HCT116 (cell line): ENCODE results near the gene DAAM1. TPM values are rescaled to one million over a fixed set of nuclear protein-coding genes. Genes with fewer than 3 reads are reported as not detected.

Source experiments
- ATAC-seq: fragments of 200-7000 bp; cut with Tn5 transposase; 2 replicates; pipeline ENCODE4 v1.9.1; 2020; ENCODE audit warnings: mild to moderate bottlenecking, moderate library complexity
- BruUV-seq: library from RNA; stranded (reverse); fragments of 400-500 nt; replicated peaks from 2 replicates; lab custom pipeline; 2021; lab: Mats Ljungman, UMichigan
- CTCF ChIA-PET: fragments of 300-600 bp; sonication (Branson Sonifier 250); formaldehyde crosslinking; loops from one replicate; lab custom pipeline; 2021; ENCODE audit warnings: antibody characterized with exemption; lab: Charles Lee
- POLR2A ChIA-PET: fragments of 300-600, 350-600 bp; sonication (Branson Sonifier 250); formaldehyde crosslinking; loops from one replicate; lab custom pipeline; 2021; ENCODE audit warnings: antibody characterized with exemption; lab: Charles Lee
- RAD21 ChIA-PET, 2 experiments: fragments of 300-600 bp; sonication (Branson Sonifier 250); formaldehyde crosslinking; loops; one replicate each; lab custom pipeline; 2023; ENCODE audit warnings: low total read pairs in 2 of 2; ENCODE audit not compliant: uncharacterized antibody in 2 of 2, unreplicated experiment in 2 of 2, low non-redundant PET in 1 of 2; lab: Charles Lee
- DNase-seq: peaks from one replicate; pipeline ENCODE4 v3.0.0-alpha.2; 2010; ENCODE audit warnings: low read depth, low spot score
- H2AFZ ChIP-seq: fragments of 200-600 bp; shearing (Covaris generic), sonication (generic); 2 replicates; pipeline ENCODE4 v1.6.1; 2017; ENCODE audit warnings: low read depth, mixed run types, mixed read lengths, antibody characterized with exemption, low read length; ENCODE audit not compliant: poor library complexity, severe bottlenecking
- H3K27ac ChIP-seq: 2 replicates; pipeline ENCODE4 v1.5.1; 2012; ENCODE audit warnings: low read depth, low read length
- H3K27me3 ChIP-seq: fragments of 200-600 bp; sonication (generic); 2 replicates; pipeline ENCODE4 v1.6.1; 2016; ENCODE audit warnings: mixed run types, low read length, mixed read lengths; ENCODE audit not compliant: insufficient read depth
- H3K36me3 ChIP-seq, 2 experiments: fragments of 200-500 bp in 1 of 2; fragments of 200-600 bp in 1 of 2; sonication (Bioruptor generic) in 1 of 2; sonication (generic) in 1 of 2; 2 replicates each; pipeline versions ENCODE4 v1.5.1 to v1.6.1; 2014 to 2016; ENCODE audit warnings: low read length in 2 of 2, inconsistent platforms in 1 of 2, mixed read lengths in 1 of 2, mixed run types in 1 of 2; ENCODE audit not compliant: insufficient read depth in 2 of 2, control insufficient read depth in 1 of 2
- H3K4me1 ChIP-seq, 2 experiments: fragments of 200-600 bp in 1 of 2; sonication (generic) in 1 of 2; 2 replicates each; pipeline versions ENCODE4 v1.5.1 to v1.6.1; 2012 to 2017; ENCODE audit warnings: low read length in 2 of 2, inconsistent platforms in 1 of 2, mild to moderate bottlenecking in 1 of 2, mixed read lengths in 1 of 2, mixed run types in 1 of 2, moderate library complexity in 1 of 2; ENCODE audit not compliant: insufficient read depth in 2 of 2, control insufficient read depth in 1 of 2
- H3K4me2 ChIP-seq: fragments of 200-600 bp; sonication (generic); 2 replicates; pipeline ENCODE4 v1.6.1; 2017; ENCODE audit warnings: mixed run types, low read length, mixed read lengths
- H3K4me3 ChIP-seq, 2 experiments: fragments of 200-600 bp in 1 of 2; sonication (generic) in 1 of 2; replicated peaks in 1 of 2; 2 replicates each; pipeline ENCODE4 v1.5.1; 2011 to 2016; ENCODE audit warnings: low read length in 2 of 2, control low read depth in 1 of 2, low read depth in 1 of 2, mild to moderate bottlenecking in 1 of 2, mixed read lengths in 1 of 2, mixed run types in 1 of 2
- H3K79me2 ChIP-seq: fragments of 200-600 bp; sonication (generic); 2 replicates; pipeline ENCODE4 v1.6.1; 2017; ENCODE audit warnings: mild to moderate bottlenecking, mixed run types, low read length, moderate library complexity, mixed read lengths; ENCODE audit not compliant: insufficient read depth
- H3K9ac ChIP-seq: fragments of 200-600 bp; sonication (generic); 2 replicates; pipeline ENCODE4 v1.6.1; 2016; ENCODE audit warnings: low read length, mixed read lengths
- H3K9me2 ChIP-seq: fragments of 200-600 bp; sonication (generic), shearing (Covaris generic); 2 replicates; pipeline ENCODE4 v1.6.1; 2017; ENCODE audit warnings: mixed run types, mild to moderate bottlenecking, moderate library complexity; ENCODE audit not compliant: insufficient read depth
- H3K9me3 ChIP-seq, 2 experiments: fragments of 200-500 bp in 1 of 2; fragments of 200-600 bp in 1 of 2; sonication (Bioruptor generic) in 1 of 2; sonication (generic) in 1 of 2; 2 replicates each; pipeline ENCODE4 v1.6.1; 2014 to 2017; ENCODE audit warnings: low read length in 2 of 2, mixed read lengths in 2 of 2, inconsistent platforms in 1 of 2, low read depth in 1 of 2, mild to moderate bottlenecking in 1 of 2, mixed run types in 1 of 2, moderate library complexity in 1 of 2; ENCODE audit not compliant: control insufficient read depth in 1 of 2, insufficient read depth in 1 of 2
- H4K20me1 ChIP-seq: fragments of 200-600 bp; sonication (generic), shearing (Covaris generic); 2 replicates; pipeline ENCODE4 v1.6.1; 2017; ENCODE audit warnings: mixed run types, mild to moderate bottlenecking, moderate library complexity; ENCODE audit not compliant: insufficient read depth
- CBX3 ChIP-seq: IDR thresholded peaks from 2 replicates; pipeline ENCODE4 v1.6.1; 2012; ENCODE audit warnings: low read depth
- EGR1 ChIP-seq: IDR thresholded peaks from 2 replicates; pipeline ENCODE4 v1.6.1; 2012; ENCODE audit warnings: low read depth
- ELF1 ChIP-seq: IDR thresholded peaks from 2 replicates; pipeline ENCODE4 v1.6.1; 2012; ENCODE audit warnings: low read depth, borderline replicate concordance
- EZH2 ChIP-seq: fragments of 200-600 bp; sonication (generic); IDR thresholded peaks from 2 replicates; pipeline ENCODE4 v1.6.1; 2017; ENCODE audit warnings: antibody characterized with exemption, mixed run types
- EZH2phosphoT487 ChIP-seq: fragments of 200-600 bp; IDR thresholded peaks from 2 replicates; pipeline ENCODE4 v1.6.1; 2018; ENCODE audit warnings: antibody characterized with exemption, borderline replicate concordance
- FOSL1 ChIP-seq: IDR thresholded peaks from 2 replicates; pipeline ENCODE4 v1.6.1; 2012; ENCODE audit warnings: low read depth
- POLR2A ChIP-seq: IDR thresholded peaks from 2 replicates; pipeline ENCODE4 v1.7.0; 2011; ENCODE audit warnings: borderline replicate concordance; ENCODE audit not compliant: insufficient read depth, insufficient read length; ENCODE audit errors: extremely low read depth
- RAD21 ChIP-seq: IDR thresholded peaks from 2 replicates; pipeline ENCODE4 v1.6.1; 2012; ENCODE audit warnings: low read depth, mild to moderate bottlenecking
- SIN3A ChIP-seq: IDR thresholded peaks from 2 replicates; pipeline ENCODE4 v1.6.1; 2012; ENCODE audit warnings: low read depth
- SRF ChIP-seq: IDR thresholded peaks from 2 replicates; pipeline ENCODE4 v1.6.1; 2012; ENCODE audit warnings: low read depth
- YY1 ChIP-seq: IDR thresholded peaks from 2 replicates; pipeline ENCODE4 v1.6.1; 2011; ENCODE audit warnings: low read length, low read depth, moderate library complexity, mild to moderate bottlenecking; ENCODE audit not compliant: insufficient replicate concordance; ENCODE audit errors: extremely low read depth
- ZFX ChIP-seq: fragments of 450-650 bp; IDR thresholded peaks from 2 replicates; pipeline ENCODE4 v1.6.1; 2017
- ZNF274 ChIP-seq: fragments of 200-500 bp; sonication (Bioruptor generic); IDR thresholded peaks from 2 replicates; pipeline ENCODE4 v1.6.1; 2014; ENCODE audit warnings: mild to moderate bottlenecking, low read depth, low read length, inconsistent platforms
- intact Hi-C: fragments of 100-400 bp; cut with micrococcal nuclease; formaldehyde crosslinking; loops from 2 replicates; pipeline ENCODE4 v1.10.0; 2022
- total RNA-seq: library from RNA; stranded (reverse); gene quantifications from one replicate; pipeline ENCODE4 v1.2.1, GENCODE V29; 2021; ENCODE audit not compliant: unreplicated experiment
- TF ChIP-seq, protein P1 (sequence below): IDR thresholded peaks from 2 replicates; pipeline ENCODE4 v1.6.1; 2011; ENCODE audit warnings: mild to moderate bottlenecking, low read length, moderate library complexity; ENCODE audit not compliant: insufficient replicate concordance; ENCODE audit errors: extremely low read depth
- TF ChIP-seq, protein P2 (sequence below), 3 experiments: fragments of 200-600 bp in 1 of 3; sonication (generic) in 1 of 3; IDR thresholded peaks in 2 of 3; conservative IDR thresholded peaks in 1 of 3; 2 replicates each; pipeline ENCODE4 v1.5.1; 2012 to 2017; ENCODE audit warnings: low read depth in 2 of 3, low read length in 2 of 3, antibody characterized with exemption in 1 of 3, borderline replicate concordance in 1 of 3, control low read depth in 1 of 3, mild to moderate bottlenecking in 1 of 3, mixed read lengths in 1 of 3, mixed run types in 1 of 3, moderate library complexity in 1 of 3; ENCODE audit not compliant: insufficient read depth in 1 of 3
- TF ChIP-seq, protein P3 (sequence below): IDR thresholded peaks from 2 replicates; pipeline ENCODE4 v1.6.1; 2012

DAAM1 gene
- total RNA-seq, 1 experiment from 2014 or later, result 10.7 TPM

DNA sequence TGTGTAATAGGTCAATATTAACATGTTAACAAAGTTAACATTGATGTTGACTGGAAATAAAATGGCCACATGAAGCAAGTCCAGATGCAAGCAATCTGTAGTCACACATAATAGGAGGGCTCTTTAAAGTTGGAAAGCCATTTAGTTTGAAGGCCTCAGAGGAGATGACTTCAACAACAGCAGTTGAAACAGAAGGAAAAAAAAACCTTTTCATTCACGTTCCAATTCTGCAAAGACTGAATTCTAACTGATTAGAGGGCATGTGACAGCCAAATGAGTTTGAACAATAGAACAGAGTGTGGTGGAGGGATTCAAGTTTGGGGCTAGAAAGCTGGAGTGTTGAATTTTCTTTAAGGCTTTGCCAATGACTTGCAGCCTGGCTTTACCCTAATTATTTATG lies 41.5 kb upstream of the DAAM1 start:
- H3K27me3 ChIP-seq, result no peaks in the 10 kb centered on the region
- no peak overlapping the region for H3K4me2 ChIP-seq
- no peaks in the 10 kb centered on the region for H3K4me1 ChIP-seq
- RAD21 ChIA-PET, result no interaction called here
- no peak overlapping the region for H3K27ac ChIP-seq
- POLR2A ChIA-PET, result no interaction called here
- ATAC-seq (no peak), DNase-seq (no peak)
- TF ChIP-seq FOSL1 (no peak), ZNF274 (no peak), EGR1 (no peak), EZH2phosphoT487 (no peak), SIN3A (no peak), ELF1 (no peak), SRF (no peak), YY1 (no peak), CBX3 (no peak), RAD21 (no peak), ZFX (no peak), EZH2 (no peak), POLR2A (no peak)
- TF ChIP-seq, protein P1, sequence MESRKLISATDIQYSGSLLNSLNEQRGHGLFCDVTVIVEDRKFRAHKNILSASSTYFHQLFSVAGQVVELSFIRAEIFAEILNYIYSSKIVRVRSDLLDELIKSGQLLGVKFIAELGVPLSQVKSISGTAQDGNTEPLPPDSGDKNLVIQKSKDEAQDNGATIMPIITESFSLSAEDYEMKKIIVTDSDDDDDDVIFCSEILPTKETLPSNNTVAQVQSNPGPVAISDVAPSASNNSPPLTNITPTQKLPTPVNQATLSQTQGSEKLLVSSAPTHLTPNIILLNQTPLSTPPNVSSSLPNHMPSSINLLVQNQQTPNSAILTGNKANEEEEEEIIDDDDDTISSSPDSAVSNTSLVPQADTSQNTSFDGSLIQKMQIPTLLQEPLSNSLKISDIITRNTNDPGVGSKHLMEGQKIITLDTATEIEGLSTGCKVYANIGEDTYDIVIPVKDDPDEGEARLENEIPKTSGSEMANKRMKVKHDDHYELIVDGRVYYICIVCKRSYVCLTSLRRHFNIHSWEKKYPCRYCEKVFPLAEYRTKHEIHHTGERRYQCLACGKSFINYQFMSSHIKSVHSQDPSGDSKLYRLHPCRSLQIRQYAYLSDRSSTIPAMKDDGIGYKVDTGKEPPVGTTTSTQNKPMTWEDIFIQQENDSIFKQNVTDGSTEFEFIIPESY, result no peak
- TF ChIP-seq, protein P2, sequence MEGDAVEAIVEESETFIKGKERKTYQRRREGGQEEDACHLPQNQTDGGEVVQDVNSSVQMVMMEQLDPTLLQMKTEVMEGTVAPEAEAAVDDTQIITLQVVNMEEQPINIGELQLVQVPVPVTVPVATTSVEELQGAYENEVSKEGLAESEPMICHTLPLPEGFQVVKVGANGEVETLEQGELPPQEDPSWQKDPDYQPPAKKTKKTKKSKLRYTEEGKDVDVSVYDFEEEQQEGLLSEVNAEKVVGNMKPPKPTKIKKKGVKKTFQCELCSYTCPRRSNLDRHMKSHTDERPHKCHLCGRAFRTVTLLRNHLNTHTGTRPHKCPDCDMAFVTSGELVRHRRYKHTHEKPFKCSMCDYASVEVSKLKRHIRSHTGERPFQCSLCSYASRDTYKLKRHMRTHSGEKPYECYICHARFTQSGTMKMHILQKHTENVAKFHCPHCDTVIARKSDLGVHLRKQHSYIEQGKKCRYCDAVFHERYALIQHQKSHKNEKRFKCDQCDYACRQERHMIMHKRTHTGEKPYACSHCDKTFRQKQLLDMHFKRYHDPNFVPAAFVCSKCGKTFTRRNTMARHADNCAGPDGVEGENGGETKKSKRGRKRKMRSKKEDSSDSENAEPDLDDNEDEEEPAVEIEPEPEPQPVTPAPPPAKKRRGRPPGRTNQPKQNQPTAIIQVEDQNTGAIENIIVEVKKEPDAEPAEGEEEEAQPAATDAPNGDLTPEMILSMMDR (IDR thresholded peaks at IDR 0.05 in 2 of 3, conservative IDR thresholded peaks at IDR 0.05 in 1 of 3; ENCODE audit: borderline replicate concordance in 1 of 3, insufficient read depth in 1 of 3, low read depth in 2 of 3, low read length in 2 of 3), result no peak
- TF ChIP-seq, protein P3, sequence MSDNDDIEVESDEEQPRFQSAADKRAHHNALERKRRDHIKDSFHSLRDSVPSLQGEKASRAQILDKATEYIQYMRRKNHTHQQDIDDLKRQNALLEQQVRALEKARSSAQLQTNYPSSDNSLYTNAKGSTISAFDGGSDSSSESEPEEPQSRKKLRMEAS, result no peak
- H3K9ac ChIP-seq, result no peak overlapping the region
- CTCF ChIA-PET, result no interaction called here
- H2AFZ ChIP-seq, result no peak overlapping the region
- no peaks in the 10 kb centered on the region for H3K36me3 ChIP-seq
- H3K9me3 ChIP-seq, result no peaks in the 10 kb centered on the region
- intact Hi-C loops, result no loop called here
- no peak overlapping the region for H3K4me3 ChIP-seq
- BruUV-seq, result no TSS peak
- H4K20me1 ChIP-seq, result no peaks in the 10 kb centered on the region
- no peaks in the 10 kb centered on the region for H3K9me2 ChIP-seq
- H3K79me2 ChIP-seq, result no peaks in the 10 kb centered on the region
